ENCODE results near the gene GPR6.

GRCh38 chr6:109999740-110000139 is 21.6 kb downstream of the GPR6 start:
- TF ChIP-seq CTCF (IDR thresholded peaks at IDR 0.05) (no peak), EZH2 (IDR thresholded peaks at IDR 0.05; ENCODE audit: borderline replicate concordance, insufficient read depth, low read depth, low read length, poor library complexity, severe bottlenecking) (no peak)
